Raji (cell line): Measurements from ENCODE around the gene UBR4.

Experiments used
- POLR2A ChIP-seq: IDR thresholded peaks from 2 replicates; pipeline ENCODE4 v1.6.1; 2011; ENCODE audit warnings: low read depth, low read length, control low read depth; ENCODE audit not compliant: insufficient read depth

The UBR4 gene

DNA sequence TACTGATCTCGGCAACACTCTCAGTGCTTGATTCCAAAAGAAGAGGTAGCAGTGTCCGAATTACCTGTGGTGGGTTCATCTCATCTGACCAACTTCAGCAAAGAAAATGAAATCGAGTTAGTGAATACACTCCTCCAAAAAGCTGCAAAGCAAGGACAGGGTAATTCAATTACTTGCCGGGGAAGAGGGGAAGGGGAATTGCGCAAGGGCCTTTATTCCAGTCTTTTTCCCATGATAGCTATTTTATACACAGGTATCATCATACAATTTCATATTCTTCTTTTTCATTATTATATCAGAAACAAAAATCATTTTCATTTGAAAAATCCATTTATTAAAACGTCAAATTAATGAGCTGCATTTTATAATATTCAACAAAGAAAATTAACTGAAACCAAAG lies 42.9 kb downstream of the UBR4 start:
- TF ChIP-seq POLR2A = no peak

GRCh38 chr1:19166066-19166465 lies 44.0 kb downstream of the UBR4 start:
- no peak for TF ChIP-seq POLR2A

DNA sequence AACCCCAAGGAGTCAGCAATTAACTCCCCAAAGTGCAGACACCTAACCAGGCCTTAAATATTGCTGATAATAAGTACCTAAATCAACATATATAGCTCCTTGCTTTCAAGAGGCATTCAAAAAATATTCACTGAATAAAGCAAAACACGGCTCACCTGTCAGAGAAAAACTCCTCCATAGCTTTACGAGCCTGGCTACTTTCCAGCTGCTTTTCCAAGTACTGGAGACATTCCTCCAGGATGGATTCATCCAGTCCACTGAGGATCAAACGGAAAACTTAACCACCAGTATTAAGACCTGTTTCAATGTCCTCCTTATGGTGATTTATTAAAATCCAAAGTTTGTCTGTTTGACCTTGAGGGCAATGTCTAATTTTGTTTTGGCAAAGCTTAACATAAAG lies 44.6 kb downstream of the UBR4 start:
- no peak for TF ChIP-seq POLR2A

DNA sequence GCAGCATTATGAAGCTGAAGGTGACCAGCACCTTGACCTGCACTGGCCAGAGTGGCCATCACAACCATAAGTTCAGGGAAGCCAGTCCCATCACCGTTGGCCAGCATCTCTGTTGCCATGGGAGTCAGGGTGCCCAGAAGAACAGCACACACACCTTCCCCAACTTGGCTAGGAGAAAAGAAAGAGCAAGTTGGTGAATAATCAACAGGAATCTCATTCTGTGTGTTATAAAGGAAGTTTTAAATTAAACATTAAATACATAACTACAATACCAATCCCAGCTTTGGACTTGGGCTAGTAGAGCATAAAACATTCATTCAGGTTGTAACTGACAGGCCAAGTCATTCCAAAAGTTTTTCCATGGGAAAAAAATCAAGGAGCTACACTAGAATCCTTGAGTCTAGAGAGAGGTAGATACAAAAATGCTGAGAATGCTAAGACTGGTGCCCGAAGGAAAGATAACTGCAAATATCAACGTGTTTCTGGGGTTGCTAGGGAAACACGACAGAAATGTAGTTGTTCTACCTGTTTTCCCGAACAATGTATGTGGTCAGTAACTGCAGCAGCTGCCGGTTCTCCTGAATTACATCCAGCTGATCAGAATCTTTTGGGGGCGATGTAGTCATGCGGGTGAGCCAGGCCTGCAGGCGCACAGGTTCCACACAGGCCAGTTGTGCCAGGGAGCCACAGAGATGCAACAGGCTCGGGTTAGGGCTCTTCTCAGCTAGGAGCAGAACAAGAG lies 45.6 kb downstream of the UBR4 start:
- no peak for TF ChIP-seq POLR2A

DNA sequence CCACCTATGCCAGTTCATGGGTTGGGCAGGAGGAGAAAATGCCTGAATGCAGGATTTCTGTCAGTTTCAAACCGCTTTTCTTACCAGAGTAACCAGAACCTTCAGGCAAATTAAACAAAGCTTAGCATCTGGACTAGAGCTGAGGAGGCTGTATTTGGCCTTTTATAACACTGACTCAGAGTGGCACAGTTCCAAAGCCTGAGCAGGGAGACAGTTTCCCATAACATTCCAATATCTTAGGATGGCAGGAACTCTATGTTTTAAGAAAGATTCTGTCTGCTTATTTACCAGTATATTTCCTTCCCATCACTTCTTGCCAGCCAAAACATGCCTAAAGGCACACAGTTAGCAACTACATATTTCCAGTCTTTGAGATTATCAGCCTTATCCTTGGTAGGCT lies 46.8 kb downstream of the UBR4 start:
- no peak for TF ChIP-seq POLR2A

DNA sequence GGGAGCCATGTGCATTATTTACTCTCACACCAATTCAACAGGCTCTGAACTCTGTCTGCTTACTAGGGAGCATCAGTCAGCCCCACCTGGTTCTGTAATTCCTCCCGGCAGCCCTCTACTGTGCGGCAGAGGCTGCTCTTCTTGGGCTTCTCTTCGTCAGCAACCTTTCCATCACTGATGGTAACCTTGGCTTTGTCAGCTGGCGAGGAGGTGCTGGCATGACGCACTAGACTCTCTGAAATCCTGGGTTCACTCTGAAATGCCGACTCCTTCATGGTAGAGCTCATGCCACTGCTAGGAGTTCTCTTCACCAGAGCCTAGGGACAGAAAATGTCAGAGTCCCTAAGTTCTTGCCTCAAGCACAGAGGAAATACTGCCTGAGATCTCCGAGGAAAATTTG lies 49.2 kb downstream of the UBR4 start:
- TF ChIP-seq POLR2A = no peak

DNA sequence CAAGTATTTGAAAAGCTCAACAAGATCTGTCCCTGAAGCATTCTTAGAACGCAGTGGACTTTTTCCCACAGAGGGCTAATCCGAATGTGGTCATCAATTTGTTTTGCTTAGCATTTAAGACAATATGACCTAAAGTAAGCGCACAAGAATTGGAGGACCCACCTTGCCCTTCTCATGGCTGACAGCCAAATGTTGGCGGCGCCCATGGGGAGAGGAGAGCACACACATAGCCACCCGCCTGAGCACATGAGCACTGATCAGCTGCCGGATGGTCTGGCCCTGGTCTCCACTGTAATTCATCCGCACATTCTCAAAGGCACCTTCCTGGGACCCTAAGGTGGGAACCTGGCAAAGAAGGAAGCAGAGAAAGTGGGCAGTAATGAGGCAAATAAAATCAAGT lies 52.4 kb downstream of the UBR4 start:
- TF ChIP-seq POLR2A = no peak

DNA sequence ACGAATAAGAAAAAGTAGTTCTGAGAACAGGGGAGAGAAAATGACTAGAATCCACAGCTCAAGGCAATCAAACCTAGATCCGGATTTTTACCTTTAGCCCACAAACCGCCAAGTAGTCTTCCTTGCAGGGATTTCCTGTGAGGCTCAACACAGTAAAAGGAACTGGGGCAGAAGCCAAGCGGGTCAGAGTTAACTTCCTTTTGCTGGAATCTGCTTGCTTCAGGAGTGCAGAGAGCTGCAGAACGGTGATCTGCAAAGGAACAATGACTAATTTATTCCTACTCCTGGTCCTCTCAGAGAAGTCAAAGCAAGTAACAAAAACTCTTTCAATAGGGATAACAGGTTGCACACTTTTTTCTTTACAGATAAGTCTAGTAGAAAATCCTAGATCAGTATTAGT lies 53.4 kb downstream of the UBR4 start:
- TF ChIP-seq POLR2A = no peak

DNA sequence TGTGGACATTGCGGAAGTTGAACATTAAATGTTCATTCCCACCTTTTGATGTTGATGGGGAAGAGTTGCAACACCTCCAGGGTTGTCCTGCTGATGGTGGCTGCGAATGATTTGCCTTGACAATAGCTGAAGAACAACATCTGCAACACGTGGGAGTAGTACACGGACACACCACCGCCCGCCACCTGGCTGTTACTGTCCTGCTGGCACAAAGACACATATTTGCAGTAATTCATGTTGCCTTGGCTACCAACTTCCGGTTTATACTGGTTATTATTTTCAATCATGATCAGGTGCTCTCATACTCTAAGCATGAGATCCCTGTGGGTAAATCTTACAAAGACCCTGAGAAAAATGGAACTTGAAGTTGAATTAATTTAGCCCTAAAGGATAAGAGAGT lies 55.2 kb downstream of the UBR4 start:
- no peak for TF ChIP-seq POLR2A

GRCh38 chr1:19153169-19153568 lies 56.9 kb downstream of the UBR4 start:
- no peak for TF ChIP-seq POLR2A

DNA sequence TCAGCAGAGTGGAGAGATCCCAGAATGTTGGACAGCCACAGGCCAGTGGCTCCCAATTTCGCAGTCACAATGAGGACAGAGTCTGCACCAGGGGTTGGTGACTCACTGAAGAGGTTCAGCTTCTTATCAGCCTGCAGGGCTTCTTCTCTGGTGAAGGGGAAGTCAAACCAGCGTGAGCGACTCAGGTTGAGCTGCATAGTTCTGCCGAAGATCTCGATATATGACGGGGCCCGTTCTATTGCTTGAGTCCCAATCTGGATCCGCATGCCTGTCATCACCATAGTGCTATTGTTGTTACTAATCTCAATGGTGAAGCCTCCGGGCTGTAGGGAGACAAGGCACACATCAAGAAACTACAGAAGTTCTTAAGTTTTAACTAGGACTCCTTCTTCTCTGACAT lies 58.5 kb downstream of the UBR4 start:
- TF ChIP-seq POLR2A = no peak

DNA sequence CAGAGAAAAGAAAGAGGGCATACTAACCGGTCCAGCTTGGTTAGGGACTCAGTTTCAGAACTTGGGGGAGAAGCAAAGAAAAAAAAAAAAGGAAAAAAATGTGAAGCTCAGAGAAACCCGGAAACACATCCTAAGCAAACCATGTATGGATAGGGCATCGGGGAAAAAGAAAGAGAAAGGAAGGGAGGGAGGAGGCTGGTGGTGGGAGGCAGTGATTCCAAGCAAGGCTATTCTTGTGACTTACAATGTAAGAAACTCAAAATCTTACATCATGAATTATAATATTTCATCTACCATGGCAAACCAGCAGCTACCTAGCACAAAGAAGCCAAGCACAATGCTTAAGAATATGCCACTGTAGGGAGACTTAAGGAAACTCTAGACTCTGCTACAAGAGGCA lies 60.3 kb downstream of the UBR4 start:
- no peak for TF ChIP-seq POLR2A

GRCh38 chr1:19140465-19140864 lies 69.6 kb downstream of the UBR4 start:
- no peak for TF ChIP-seq POLR2A

- TF ChIP-seq POLR2A = no peak
Measured at GRCh38 chr1:19139711-19140110, 70.4 kb downstream of the UBR4 start.

DNA sequence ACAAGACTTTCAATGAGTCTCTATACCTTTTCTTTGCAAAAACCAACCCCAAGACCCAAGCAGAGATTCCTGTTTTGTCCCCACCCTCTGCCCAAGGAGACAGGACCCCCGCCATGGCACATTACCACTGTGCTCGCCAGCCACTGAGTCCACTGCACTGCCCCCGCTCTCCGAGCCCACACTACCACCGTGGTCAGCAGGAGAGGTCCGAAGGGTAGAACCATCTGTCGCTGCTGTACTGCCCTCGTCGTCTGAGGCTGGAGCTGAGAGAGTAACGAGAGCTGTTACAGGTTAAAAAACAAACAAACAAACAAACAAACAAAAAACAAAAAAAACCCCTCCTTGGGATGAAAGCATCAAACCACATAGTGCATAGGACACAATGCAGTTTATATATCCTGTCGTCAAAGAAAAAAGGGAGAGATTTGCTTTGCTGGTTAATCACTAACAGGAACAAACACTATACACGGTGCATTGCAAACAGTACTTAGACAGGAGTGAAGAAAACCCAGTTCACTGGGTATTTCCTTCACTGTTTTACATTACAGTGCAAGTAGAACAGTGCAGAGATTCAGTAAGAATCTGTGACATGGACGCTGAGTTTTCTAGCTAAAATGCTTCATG lies 71.0 kb downstream of the UBR4 start:
- TF ChIP-seq POLR2A = no peak

DNA sequence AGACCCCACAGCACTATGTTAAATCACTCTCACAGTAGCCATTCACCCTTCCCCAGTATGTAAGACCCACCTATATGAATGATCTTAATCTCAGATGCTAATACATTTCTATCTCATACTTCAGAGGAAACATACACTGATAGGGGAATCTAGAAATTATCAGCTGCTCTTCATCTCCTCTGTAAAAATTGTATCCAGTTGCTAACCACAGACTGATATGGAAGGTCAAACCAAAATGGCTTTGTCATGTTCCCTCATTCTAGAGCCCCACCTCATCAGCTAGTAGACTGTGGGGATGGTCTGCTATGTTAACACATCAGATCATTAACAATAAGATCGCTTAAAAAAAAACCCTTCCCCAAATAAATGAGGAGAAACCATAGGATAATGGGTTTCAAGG lies 71.7 kb downstream of the UBR4 start:
- TF ChIP-seq POLR2A = no peak

GRCh38 chr1:19137158-19137557 lies 72.9 kb downstream of the UBR4 start:
- no peak for TF ChIP-seq POLR2A
